ENCODE results near the gene CSNK2A1. TPM values are rescaled to one million over a fixed set of nuclear protein-coding genes. Genes with fewer than 3 reads are reported as not detected.
A peak's percentile ranks its signal among the peaks of the same experiment; 100 is the strongest.
"Not testable (repeated sequence)": the region's sequence is repeated elsewhere in the genome, so short reads cannot be mapped to it uniquely, and the experiment has no call there.

The CSNK2A1 gene
- 100 to 1,000 TPM; 154 to 202 TPM for total RNA-seq

GRCh38 chr20:543369-544152, at the start of gene CSNK2A1:
Gene CSNK2A1 (minus strand): TSS chr20:543790. CDS start chr20:508551, 35,239 bp downstream.
- Mint-ChIP-seq H3K27ac (peak within 1 kb of the TSS; percentile 94 to 95), H3K9me3 (peaks cover 12 to 14% of the 10 kb centered on the region in 2 donors), H3K36me3 (peaks cover 28 to 51% of the 10 kb centered on the region in 2 donors)
- peak; percentile 99 for ATAC-seq
- DNase-seq (ENCODE audit: low spot score in 2 of 2), result peak; percentile 96

GRCh38 chr20:592506-592905, 48.9 kb upstream of the CSNK2A1 start:
- H3K27ac Mint-ChIP-seq, result no peak overlapping the region
- DNase-seq (ENCODE audit: low spot score in 2 of 2), result no peak
- H3K9me3 Mint-ChIP-seq, result no peaks in the 10 kb centered on the region
- no peaks in the 10 kb centered on the region for H3K36me3 Mint-ChIP-seq
- ATAC-seq, result no peak

GRCh38 chr20:591941-592340, 48.4 kb upstream of the CSNK2A1 start:
- ATAC-seq (peak in 1 of 2 donors; percentile 39), DNase-seq (ENCODE audit: low spot score in 2 of 2) (no peak)
- H3K27ac Mint-ChIP-seq, result peak overlapping the region in 1 of 2 donors; percentile 4
- H3K9me3 Mint-ChIP-seq, result no peaks in the 10 kb centered on the region
- H3K36me3 Mint-ChIP-seq, result no peaks in the 10 kb centered on the region

GRCh38 chr20:588932-589672, 45.5 kb upstream of the CSNK2A1 start:
- DNase-seq (ENCODE audit: low spot score in 2 of 2) (no peak), ATAC-seq (peak in 1 of 2 donors; percentile 71)
- Mint-ChIP-seq H3K9me3 (no peaks in the 10 kb centered on the region), H3K27ac (no peak overlapping the region), H3K36me3 (no peaks in the 10 kb centered on the region)

GRCh38 chr20:588476-588875, 44.9 kb upstream of the CSNK2A1 start:
- Mint-ChIP-seq H3K36me3 (no peaks in the 10 kb centered on the region), H3K9me3 (no peaks in the 10 kb centered on the region), H3K27ac (no peak overlapping the region)
- no peak for DNase-seq (ENCODE audit: low spot score in 2 of 2)
- no peak for ATAC-seq

GRCh38 chr20:584971-585301, 41.3 kb upstream of the CSNK2A1 start:
- H3K36me3 Mint-ChIP-seq, result no peaks in the 10 kb centered on the region
- no peaks in the 10 kb centered on the region for H3K9me3 Mint-ChIP-seq
- no peak overlapping the region for H3K27ac Mint-ChIP-seq
- DNase-seq (ENCODE audit: low spot score in 2 of 2) (no peak), ATAC-seq (no peak)

GRCh38 chr20:584161-584970, 40.8 kb upstream of the CSNK2A1 start:
- H3K9me3 Mint-ChIP-seq, result no peaks in the 10 kb centered on the region
- ATAC-seq (peak; percentile 29 to 80), DNase-seq (ENCODE audit: low spot score in 2 of 2) (no peak)
- no peak overlapping the region for H3K27ac Mint-ChIP-seq
- H3K36me3 Mint-ChIP-seq, result no peaks in the 10 kb centered on the region

- Mint-ChIP-seq H3K27ac (peak overlapping the region in 1 of 2 donors; percentile 21), H3K36me3 (no peaks in the 10 kb centered on the region), H3K9me3 (no peaks in the 10 kb centered on the region)
- no peak for DNase-seq (ENCODE audit: low spot score in 2 of 2)
- ATAC-seq, result no peak
Measured at GRCh38 chr20:582204-582603, 38.6 kb upstream of the CSNK2A1 start.

- H3K36me3 Mint-ChIP-seq; DNase-seq (ENCODE audit: low spot score in 2 of 2); H3K27ac Mint-ChIP-seq; ATAC-seq; H3K9me3 Mint-ChIP-seq: not testable (repeated sequence)
Measured at GRCh38 chr20:578940-579690, 35.5 kb upstream of the CSNK2A1 start.

- no peaks in the 10 kb centered on the region for H3K9me3 Mint-ChIP-seq
- no peak for ATAC-seq
- no peaks in the 10 kb centered on the region for H3K36me3 Mint-ChIP-seq
- no peak overlapping the region for H3K27ac Mint-ChIP-seq
- DNase-seq (ENCODE audit: low spot score in 2 of 2), result no peak
Measured at GRCh38 chr20:577167-577791, 33.7 kb upstream of the CSNK2A1 start.

- no peak for ATAC-seq
- no peaks in the 10 kb centered on the region for H3K36me3 Mint-ChIP-seq
- H3K9me3 Mint-ChIP-seq, result no peaks in the 10 kb centered on the region
- DNase-seq (ENCODE audit: low spot score in 2 of 2), result no peak
- no peak overlapping the region for H3K27ac Mint-ChIP-seq
Measured at GRCh38 chr20:576156-576555, 32.6 kb upstream of the CSNK2A1 start.

GRCh38 chr20:575230-575629, 31.6 kb upstream of the CSNK2A1 start:
- H3K9me3 Mint-ChIP-seq, result no peaks in the 10 kb centered on the region
- no peak for DNase-seq (ENCODE audit: low spot score in 2 of 2)
- ATAC-seq, result no peak
- H3K27ac Mint-ChIP-seq, result no peak overlapping the region
- H3K36me3 Mint-ChIP-seq, result no peaks in the 10 kb centered on the region

- DNase-seq (ENCODE audit: low spot score in 2 of 2) (no peak), ATAC-seq (no peak)
- H3K27ac Mint-ChIP-seq, result no peak overlapping the region
- H3K9me3 Mint-ChIP-seq, result no peaks in the 10 kb centered on the region
- H3K36me3 Mint-ChIP-seq, result no peaks in the 10 kb centered on the region
Measured at GRCh38 chr20:574297-574942, 30.8 kb upstream of the CSNK2A1 start.

- H3K36me3 Mint-ChIP-seq, result no peaks in the 10 kb centered on the region
- H3K9me3 Mint-ChIP-seq, result no peaks in the 10 kb centered on the region
- DNase-seq (ENCODE audit: low spot score in 2 of 2), result no peak
- H3K27ac Mint-ChIP-seq, result no peak overlapping the region
- ATAC-seq, result no peak
Measured at GRCh38 chr20:573414-574296, 30.1 kb upstream of the CSNK2A1 start.

GRCh38 chr20:572727-573126, 29.1 kb upstream of the CSNK2A1 start:
- Mint-ChIP-seq H3K36me3 (no peaks in the 10 kb centered on the region), H3K27ac (no peak overlapping the region), H3K9me3 (no peaks in the 10 kb centered on the region)
- DNase-seq (ENCODE audit: low spot score in 2 of 2) (no peak), ATAC-seq (no peak)
